ENCODE results near the gene XBP1.
A peak's percentile ranks its signal among the peaks of the same experiment; 100 is the strongest.
"Not testable (repeated sequence)": the region's sequence is repeated elsewhere in the genome, so short reads cannot be mapped to it uniquely, and the experiment has no call there.

XBP1 gene

DNA sequence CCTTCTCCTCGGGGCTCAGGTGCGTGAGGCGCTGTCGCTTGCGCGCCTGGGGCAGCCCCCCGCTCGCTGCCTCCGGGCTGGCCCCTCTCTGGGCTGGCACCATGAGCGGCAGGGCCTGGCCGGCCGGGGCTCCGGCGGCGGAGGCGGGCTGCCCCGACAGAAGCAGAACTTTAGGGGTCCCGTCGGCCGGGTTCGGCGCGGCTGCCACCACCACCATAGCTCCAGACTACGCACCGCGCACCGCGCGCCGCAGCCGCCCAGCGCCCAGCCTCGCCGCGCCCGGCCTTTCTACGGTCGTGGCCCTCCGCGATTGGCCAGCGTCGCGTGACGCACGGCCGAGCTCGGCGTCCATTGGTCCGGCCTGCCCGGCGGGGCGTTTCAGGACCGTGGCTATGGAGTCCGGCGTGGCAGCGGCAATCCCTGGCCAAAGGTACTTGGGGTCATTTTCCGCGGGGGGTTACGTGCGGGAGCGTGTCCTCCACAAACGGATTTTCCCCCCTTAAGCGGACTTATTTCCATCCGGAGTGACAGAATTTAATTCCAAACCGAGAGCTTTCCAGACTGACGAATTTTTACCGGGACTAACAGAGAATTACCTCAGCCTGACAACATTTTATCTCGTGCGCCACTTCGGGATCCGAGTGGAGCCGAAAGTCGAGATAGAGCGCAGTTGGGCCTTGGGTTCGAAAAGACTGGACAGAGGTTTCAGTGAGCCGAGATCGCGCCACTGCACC lies at the start of gene XBP1:
Gene XBP1 (minus strand): TSS at position 262 of the 734 bp plus-strand sequence.
- peak; percentile 97 for DNase-seq

- DNase-seq: no peak
These were observed 46.6 kb upstream of the XBP1 start for GRCh38 chr22:28846994-28847393.

- DNase-seq: not testable (repeated sequence)
These were observed 43.9 kb upstream of the XBP1 start for GRCh38 chr22:28844277-28844676.

GRCh38 chr22:28843633-28844032 lies 43.3 kb upstream of the XBP1 start:
- DNase-seq: no peak

DNA sequence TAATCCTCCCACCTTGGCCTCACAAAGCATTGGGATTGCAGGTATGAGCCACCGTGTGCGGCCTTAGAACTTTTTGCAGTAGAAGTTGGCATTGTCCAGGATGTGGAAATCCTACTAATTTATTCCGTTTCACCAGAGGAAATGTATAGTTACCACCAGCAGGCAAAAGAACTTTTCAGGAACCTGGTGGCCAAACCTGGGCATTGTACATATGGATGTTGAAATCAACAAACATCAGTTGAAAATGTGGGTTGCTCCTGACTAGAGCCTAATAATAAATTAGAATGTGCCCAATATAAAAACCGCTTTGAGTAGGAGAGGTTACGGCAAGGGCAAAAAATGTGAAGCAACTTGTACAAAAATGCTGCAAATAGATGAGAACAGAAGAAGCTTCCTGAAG lies 40.7 kb upstream of the XBP1 start:
- DNase-seq: no peak

- DNase-seq: no peak
These were observed 38.6 kb upstream of the XBP1 start for GRCh38 chr22:28838971-28839370.

DNA sequence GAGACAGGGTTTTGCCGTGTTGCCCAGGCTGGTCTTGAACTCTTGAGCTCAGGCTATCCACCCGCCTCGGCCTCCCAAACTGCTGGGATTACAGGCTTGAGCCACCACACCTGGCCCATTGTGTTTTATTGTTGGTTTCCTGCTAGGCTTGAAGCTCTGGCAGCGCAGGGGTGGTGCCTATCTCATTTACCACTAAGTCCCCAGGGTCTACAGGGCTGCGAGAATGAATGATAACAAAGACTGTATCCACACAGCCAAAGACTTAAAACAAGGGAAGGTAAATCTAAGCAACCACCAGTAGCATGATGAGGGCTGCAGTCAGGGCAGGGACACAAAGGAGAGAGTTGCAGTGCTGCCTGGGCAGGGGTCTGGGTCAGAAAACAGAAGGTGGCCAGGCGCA lies 37.3 kb upstream of the XBP1 start:
- DNase-seq: no peak

- DNase-seq: no peak
These were observed 35.3 kb upstream of the XBP1 start for GRCh38 chr22:28835630-28836189.

DNA sequence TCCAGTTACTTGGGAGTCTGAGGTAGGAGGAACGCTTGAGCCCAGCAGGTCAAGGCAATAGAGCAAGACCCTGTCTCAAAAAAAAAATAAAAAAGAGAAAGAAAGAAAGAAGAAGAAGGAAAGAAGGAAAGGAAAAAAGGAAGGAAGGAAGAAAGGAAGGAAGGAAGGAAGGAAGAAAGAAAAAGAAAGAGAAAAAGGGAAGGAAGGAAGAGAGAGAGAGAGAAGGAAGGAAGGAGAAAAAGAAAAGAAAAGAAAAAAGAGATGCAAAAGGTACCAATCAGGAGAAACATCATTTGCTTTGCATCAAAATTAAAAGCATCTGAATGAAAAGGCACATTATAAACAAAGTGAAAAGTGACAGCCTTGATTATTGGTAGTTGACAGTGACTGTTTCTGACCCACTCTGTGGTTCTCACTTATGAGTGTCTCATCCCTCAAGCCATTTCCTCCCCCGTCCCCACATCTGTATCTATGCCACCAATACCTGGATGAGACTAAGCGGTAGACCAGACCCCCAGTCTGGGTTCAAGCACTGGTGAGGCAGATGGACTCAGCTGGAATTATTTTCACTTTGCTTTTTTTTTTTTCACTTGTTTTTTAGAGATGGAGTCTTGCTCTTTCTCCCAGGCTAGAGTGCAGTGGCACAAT lies 33.0 kb upstream of the XBP1 start:
- DNase-seq: no peak

DNA sequence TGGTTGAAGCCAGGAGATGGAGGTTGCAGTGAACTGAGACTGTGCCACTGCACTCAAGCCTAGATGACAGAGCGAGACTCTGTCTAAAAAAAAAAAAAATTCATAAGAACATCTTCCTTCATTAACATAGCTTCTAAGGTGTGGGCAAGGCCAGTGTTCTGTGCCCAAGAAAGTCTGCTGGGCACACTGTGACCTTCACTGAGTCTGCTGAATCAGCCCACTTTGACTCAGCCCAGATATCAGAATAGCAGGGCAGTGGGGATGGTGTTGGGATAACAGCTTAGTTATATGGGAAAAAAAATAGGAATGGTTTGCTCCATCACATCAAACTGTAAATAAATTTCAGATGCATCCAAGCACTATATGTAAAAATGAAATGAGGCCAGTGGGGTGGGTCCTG lies 32.4 kb upstream of the XBP1 start:
- DNase-seq: no peak

DNA sequence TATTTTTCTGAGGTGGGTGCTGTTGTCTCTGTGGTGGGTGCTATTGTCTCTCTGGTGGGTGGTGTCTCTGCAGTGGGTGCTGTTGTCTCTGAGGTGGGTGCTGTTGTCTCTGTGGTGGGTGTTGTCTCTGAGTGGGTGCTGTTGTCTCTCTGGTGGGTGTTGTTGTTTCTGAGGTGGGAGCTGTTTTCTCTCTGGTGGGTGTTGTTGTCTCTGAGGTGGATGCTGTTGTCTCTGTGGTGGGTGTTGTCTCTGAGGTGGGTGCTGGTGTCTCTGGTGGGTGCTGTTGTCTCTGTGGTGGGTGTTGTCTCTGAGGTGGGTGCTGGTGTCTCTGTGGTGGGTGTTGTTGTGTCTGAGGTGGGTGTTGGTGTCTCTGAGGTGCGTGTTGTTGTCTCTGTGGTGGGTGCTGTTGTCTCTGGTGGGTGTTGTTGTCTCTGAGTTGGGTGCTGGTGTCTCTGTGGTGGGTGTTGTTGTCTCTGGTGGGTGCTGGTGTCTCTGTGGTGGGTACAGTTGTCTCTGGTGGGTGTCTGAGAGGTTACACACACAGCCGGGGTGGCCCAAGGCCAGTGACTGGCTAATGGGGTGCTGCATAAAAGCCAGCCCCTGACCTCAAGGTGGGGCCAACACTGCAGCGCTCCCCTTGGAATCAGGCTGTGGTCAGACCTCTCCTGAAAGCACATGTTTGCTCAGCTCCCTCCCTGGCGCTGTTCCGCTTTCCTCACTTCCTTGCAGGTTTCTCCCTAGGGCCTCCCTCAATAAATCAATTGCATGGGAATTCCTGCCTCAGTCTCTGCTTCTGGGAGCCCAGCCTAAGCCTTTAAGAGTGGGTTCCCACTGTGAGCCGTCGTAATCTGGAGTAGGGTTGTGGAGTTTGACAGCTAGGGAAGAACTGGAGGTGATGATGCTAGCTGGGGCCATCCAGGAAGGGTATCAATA lies 31.0 kb upstream of the XBP1 start:
- no peak for DNase-seq

GRCh38 chr22:28830441-28830840 lies 30.1 kb upstream of the XBP1 start:
- DNase-seq: no peak

DNA sequence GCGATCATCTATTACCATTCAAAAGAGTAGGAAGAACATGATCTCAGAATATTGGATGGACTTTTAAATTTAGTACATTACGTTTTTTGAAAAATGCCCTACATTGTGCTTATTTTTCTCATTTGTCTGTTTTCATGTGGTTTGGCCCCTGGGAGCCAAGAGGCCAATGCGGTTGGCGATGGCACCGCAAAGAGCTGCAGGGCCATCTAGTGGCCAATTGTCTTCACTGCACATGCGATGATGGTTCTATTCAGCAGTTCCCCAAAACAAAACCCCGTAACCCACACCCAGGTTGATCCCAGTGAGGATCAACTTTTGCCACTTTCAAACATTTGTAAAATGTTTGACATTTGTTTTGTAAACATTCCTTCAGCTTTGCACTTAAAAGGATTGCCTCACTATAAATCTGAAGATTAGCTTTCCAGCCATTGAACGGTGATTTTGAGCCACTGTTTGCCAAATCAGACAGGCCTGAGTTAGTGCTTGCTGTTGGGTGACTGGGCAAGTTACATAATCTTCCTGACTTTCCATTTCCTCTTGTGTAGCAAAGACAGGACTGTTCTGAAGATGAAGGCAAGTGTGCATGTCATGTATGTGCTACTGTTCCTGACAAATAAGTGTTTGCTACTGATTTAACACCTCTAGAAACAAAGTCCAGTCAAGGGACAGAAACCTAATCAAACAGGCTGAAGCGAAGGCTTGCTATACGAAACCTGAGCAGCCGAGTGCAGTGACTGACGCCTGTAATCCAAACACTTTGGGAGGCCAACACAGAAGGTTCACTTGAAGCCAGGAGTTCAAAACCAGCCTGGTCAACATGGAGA lies 29.2 kb upstream of the XBP1 start:
- peak; percentile 82 for DNase-seq

GRCh38 chr22:28826921-28827320 lies 26.6 kb upstream of the XBP1 start:
- DNase-seq: no peak

DNA sequence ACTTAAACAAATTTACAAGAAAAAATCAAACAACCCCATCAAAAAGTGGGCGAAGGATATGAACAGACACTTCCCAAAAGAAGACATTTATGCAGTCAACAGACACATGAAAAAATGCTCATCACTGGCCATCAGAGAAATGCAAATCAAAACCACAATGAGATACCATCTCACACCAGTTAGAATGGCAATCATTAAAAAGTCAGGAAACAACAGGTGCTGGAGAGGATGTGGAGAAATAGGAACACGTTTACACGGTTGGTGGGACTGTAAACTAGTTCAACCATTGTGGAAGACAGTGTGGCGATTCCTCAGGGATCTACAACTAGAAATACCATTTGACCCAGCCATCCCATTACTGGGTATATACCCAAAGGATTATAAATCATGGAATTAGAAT lies 26.1 kb upstream of the XBP1 start:
- DNase-seq: not testable (repeated sequence)

GRCh38 chr22:28824455-28824854 lies 24.1 kb upstream of the XBP1 start:
- not testable (repeated sequence) for DNase-seq

- no peak for DNase-seq
These were observed 22.7 kb upstream of the XBP1 start for GRCh38 chr22:28822930-28823551.

GRCh38 chr22:28821452-28821851 lies 21.1 kb upstream of the XBP1 start:
- no peak for DNase-seq

DNA sequence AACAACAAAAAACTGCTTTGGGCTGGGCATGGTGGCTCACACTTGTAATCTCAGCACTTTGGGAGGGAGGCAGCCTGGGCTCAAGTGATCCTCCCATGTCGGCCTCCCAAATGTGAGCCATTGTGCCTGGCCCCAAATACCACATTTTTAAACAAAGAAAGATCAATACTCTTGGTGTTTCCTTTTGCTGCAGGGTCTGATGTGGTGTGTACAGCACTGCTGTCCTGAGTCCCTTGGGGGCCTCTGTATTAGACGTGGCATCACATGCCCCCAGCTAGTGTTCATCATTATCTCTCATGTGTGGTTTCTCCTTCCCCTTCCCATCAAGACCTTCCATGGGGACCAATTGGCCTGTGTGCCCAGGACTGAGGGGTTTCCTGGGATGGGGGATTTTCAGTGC lies 20.5 kb upstream of the XBP1 start:
- no peak for DNase-seq

DNA sequence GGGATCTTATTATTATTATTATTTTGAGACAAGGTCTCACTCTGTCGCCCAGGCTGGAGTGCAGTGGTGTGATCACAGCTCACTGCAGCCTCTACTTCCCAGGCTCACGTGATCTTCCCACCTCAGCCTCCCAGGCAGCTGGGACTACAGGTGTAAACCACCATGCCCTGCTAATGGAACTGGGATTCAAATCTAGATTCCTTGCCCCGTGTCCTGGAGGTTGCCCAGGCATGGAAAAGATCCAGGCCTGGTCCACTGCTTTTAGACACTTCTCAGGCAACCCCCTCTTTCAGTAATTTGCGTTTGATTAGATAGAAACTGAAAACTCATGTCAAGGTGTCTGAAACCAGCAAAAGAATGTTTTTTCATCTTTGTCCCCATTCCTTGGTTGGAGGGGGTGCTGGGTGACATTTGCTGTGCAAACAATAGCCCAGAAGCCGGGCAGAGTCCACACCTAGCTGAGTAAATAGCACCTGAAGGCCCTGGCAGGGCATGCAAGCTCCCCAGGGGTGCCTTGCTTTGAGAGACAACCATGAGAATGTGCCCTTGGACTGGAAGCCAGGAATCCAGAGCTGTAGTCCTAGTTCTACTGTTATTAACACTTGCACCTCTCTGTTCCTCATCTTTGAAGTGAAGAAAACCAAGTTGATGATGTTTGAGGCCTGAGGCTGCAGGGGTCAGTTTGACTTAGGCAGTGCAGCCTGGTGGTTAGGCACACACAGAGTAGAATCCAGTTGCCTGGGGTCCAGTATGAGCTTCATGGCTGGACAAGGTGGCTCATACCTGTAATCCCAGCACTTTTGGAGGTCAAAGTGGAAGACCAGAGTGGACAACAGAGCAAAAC lies 19.1 kb upstream of the XBP1 start:
- DNase-seq: no peak

Data from midbrain (tissue), 1 donor.